Ammon's horn (tissue), 1 donor: ENCODE data around the gene PHKA1.
"Not testable (repeated sequence)": the region's sequence is repeated elsewhere in the genome, so short reads cannot be mapped to it uniquely, and the experiment has no call there.

ENCODE experiments used
- DNase-seq: peaks from one replicate; pipeline ENCODE4 v3.0.0-alpha.2; 2016; ENCODE audit warnings: low spot score

The PHKA1 gene

DNA sequence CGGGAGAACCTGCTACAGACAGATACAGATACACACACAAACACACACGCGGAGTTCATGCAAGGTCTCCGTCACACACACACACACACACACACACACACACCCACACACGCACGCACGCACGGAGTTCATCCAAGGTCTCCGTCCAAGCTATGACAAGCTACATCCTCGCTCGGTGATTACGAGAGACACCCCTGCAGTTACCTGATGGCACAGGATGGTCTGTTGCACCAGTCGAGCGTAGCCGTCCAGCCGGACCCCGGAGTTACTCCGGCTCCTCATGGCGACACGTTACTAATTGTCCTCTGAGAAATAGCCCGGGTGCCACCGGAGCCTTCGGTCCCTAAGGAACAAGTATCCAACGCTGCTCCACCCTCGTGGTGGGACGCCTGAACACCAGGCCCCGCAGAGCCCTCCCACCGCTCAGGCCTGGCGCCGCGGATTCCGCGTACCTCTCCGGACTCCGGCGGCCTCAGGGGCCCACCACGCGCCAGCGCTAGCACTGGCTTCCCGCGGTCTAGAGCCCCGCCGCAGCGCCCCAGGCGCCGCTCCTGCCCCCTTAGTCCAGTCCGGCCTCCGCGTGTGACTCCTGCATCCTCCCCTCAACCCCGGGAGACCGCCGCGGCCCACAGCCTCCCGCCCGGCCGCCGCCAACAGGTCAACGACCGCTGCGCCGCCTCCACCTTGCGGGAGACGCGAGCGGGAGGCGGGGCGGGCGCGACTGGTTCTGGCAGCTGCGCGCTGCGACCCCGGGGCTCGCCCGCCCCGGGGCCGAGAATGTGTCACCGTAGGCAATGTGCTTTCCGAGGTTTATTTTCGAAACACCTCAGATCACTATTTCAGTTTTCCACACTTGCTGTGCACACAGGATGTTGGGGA is at the start of gene PHKA1:
PHKA1 (minus strand) TSS at position 708 of the 879 bp plus-strand sequence; CDS start at position 282, 426 bp downstream.
- DNase-seq, result peak; percentile 4

DNA sequence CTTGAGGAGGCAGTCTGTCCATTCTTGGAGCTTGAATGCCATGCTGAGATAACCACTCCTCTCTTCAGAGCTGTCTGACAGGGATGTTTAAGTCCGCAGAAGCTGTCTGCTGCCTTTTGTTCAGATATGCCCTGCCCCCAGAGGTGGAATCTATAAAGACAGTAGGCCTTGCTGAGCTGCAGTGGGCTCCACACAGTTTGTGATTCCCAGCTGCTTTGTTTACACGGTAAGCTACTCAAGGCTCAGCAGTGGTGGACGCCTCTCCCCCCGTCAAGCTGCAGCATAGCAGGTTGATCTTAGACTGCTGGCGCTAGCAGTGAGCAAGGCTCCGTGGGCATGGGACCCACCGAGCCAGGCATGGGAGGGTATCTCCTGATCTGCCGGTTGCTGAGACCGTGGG is 46.3 kb upstream of the PHKA1 start:
- DNase-seq, result not testable (repeated sequence)

DNA sequence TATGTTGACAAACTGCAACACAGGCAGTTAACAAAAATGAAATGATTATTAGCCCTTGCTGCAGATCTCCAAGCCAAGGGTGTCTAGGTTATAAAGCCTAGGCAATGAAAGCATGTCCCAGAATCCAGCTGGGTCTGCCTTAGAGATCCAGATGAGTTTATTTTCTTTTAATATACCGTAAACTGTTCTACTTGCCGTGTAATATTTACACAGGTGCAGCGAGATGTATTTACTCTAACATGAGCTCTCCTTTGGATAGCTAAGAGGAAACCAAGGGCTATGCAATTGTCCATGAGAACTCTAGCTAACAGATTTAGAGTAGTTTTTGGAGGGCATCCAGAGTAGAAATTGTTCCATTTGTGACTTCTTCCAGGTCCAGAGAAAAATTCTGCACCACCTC is 34.4 kb upstream of the PHKA1 start:
- not testable (repeated sequence) for DNase-seq

- DNase-seq, result not testable (repeated sequence)
Measured at GRCh38 chrX:72745546-72745945, 31.4 kb upstream of the PHKA1 start.

GRCh38 chrX:72735561-72735960 is 21.5 kb upstream of the PHKA1 start:
- DNase-seq, result no peak

DNA sequence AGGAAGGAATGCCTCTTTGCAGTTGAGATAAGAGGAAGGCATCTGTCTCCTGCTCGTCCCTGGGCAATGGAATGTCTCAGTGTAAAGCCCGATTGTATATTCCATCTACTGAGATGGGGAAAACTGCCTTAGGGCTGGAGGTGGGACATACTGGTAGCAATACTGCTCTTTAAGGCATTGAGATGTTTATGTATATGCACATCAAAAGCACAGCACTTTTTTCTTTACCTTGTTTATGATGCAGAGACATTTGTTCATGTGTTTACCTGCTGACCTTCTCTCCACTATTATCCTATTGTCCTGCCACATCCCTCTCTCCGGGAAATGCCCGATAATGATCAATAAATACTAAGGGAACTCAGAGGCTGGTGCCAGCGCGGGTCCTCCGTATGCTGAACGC is 19.5 kb upstream of the PHKA1 start:
- DNase-seq, result not testable (repeated sequence)

DNA sequence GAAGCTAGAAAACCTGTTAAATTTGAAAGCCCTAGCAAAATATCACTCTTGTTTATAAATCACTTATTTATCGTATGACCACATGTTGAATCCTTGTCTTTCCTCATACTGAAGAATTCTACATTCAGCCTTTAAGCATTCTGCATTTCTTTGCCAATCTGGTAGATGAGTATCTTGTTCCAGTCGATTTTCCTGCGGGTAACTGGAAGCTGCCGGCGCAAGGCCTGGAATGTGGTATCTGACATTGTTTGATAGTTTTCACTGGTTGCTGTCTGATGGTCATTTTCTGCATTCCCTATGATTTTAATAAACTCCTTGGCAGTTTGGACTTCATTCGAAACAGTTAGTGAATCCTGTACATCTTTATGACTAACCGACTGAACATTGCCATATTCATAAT is 13.7 kb upstream of the PHKA1 start:
- no peak for DNase-seq

DNA sequence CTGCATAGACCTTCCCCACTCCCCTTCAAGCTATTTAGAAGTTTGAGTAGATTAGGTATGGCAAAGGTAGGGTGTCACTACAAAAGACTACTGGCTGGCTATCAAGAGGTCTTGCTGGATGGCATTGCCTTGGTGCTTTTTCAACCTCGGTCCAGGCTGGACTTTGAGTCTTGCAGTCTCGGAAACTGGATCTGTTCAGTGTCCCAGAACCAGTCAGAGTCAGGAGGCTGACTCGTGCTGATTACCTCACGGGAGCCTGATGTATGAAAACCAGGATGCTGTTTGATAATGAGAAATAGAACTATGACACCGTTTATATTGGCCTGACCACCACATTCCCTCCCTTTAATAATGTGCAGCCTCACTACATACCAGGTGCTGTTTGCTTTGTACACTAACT is 2.7 kb upstream of the PHKA1 start:
- DNase-seq, result no peak

- DNase-seq, result no peak
Measured at GRCh38 chrX:72715546-72715945, 1.4 kb upstream of the PHKA1 start.

- peak; percentile 46 for DNase-seq
Measured at GRCh38 chrX:72714478-72714916, 391 bp upstream of the PHKA1 start.

DNA sequence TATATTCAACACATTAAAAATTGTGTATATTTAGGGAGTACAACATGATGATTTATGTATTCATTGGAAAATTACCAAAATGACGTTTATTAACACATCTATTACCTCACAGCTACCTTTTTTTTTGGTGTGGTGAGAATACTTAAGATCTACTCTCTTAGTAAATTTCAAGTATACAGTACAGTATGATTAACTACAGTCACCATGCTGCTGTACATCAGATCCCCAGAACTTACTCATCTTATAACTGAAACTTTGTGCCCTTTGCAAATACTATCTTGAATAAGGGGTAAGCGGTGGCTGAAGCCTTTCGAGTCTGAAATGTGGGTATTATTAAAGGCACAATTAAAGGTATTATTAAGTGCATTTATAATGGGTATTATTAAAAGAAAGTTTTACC is 976 bp downstream of the PHKA1 start:
- no peak for DNase-seq

- no peak for DNase-seq
Measured at GRCh38 chrX:72712094-72712755, 1.9 kb downstream of the PHKA1 start.

GRCh38 chrX:72705814-72706213 is 8.3 kb downstream of the PHKA1 start:
- no peak for DNase-seq

- DNase-seq, result no peak
Measured at GRCh38 chrX:72705111-72705510, 9.0 kb downstream of the PHKA1 start.

DNA sequence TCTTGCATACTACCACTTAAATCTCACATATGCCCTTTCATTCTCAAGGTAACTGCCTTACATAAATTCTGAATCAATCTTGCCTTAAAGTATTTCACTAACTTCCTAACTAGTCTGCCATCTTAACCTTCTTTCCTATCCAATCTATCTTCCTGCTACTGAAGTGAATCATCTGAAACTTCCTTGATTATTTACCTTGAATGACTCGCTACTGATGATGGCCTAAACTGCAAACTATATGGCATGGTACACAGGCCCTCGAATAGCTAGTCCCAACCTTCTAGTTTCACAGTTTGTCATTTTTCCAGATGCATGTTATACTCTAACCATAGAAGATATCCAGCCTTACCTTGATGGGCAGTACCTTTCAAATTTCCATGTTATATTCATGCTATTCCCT is 19.9 kb downstream of the PHKA1 start:
- DNase-seq, result no peak

DNA sequence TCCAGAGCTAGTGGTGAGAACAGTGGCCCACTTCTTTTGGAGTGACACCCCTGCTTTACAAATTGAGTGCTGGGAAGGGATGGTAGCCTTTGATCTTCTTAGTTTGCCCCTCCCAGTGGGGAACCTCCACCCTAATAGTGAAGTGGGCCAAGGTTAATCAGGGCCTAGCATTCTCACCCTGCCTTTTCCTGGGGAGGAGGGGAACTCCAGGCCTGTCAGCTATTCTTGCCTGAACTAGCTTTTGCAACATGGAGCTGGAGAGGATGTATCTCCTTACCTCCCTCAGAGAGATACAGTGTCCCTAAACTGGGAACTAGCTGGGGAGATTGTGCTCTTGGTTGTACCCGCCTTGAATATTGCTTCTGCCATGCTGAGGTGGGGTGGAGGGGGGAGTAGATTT is 20.6 kb downstream of the PHKA1 start:
- DNase-seq, result no peak

DNA sequence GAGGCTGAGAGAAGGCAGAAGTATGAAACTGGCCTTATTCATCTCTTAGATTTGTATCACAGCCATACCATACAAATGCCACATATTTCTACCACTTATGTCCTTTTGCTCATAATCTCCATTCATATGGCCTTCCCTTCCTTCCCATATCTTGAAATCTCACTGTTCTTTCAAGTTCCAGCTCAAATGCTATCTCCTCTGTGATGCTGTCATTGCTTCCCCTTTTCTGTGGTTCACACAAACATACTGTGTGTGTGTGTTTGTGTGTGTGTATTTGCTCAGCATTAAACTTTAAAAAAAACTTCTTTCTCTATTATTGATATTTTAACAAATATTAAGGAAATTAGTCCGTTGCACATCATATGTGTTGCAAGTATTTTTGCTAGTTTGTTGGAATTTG is 26.7 kb downstream of the PHKA1 start:
- DNase-seq, result no peak

DNA sequence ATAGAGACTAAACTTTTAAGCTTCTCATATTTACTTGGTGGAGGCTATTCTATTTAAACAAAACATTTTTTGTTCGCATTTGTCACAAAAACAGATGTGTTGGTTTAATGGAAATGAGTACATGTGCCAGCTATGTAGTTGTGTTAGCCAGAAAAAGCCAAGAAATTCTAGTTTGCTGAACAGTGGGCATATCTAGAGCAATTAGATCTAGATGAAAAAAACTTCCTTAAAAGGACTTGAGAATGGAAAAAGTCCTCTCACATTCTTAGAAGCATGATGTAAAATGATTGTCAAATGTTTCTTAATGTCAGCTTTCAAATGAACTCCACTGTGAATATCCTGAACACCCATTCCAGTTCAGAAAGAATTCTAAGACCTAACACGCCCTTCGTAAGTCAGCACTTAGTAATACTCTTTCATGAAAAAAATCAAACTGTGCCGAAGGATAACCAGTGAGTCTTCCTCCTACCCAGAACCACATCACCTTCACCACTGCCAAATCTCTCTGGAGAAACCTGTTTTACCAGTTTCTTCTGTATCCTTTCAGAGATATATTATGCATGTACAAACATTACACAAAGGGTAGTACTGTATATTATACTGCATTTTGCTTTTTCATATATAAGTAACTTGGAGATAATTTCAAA is 28.2 kb downstream of the PHKA1 start:
- no peak for DNase-seq

DNA sequence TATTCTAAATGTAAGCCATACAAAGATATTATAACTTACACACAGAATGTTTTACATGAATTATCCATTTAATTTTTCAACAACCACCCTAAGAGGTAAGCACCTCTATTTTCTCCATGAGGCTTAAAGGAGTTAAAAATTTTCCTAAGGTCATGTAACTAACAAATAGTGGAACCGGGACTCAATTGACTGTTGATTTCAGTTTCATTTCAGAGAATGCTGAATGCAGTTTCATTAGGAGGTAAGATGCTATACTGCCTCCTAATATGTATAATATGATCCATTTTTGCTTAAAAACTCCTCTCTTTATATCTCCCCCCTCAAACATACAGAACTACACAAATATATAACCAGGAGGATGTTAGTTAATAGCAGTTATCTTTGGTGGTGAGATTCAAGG is 29.1 kb downstream of the PHKA1 start:
- DNase-seq, result no peak

DNA sequence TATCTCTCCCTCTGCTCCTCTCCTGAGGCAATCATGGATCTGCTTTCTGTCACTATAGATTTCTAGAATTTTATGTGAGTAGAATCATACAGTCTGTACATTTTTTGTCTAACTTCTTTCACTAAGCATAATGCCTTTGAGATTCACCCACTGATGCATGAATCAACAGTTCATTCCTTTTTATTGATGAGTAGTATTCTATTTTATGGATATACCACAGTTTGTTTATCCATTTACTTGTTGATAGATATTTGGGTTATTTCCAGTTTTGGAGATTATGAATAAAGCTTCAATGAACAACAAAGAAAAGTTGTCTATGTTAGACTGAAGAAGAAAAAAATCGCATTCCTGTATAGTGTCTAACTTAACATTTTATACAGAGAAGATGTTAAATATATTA is 30.5 kb downstream of the PHKA1 start:
- no peak for DNase-seq

- DNase-seq, result no peak
Measured at GRCh38 chrX:72676465-72676864, 37.6 kb downstream of the PHKA1 start.

GRCh38 chrX:72673951-72674350 is 40.2 kb downstream of the PHKA1 start:
- not testable (repeated sequence) for DNase-seq

DNA sequence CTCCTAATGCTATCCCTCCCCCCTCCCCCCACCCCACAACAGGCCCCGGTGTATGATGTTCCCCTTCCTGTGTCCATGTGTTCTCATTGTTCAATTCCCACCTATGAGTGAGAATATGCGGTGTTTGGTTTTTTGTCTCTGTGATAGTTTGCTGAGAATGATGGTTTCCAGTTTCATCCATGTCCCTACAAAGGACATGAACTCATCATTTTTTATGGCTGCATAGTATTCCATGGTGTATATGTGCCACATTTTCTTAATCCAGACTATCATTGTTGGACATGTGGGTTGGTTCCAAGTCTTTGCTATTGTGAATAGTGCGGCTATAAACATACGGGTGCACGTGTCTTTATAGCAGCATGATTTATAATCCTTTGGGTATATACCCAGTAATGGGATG is 44.6 kb downstream of the PHKA1 start:
- DNase-seq, result not testable (repeated sequence)
